Naive thymus-derived CD4-positive, alpha-beta T cell (primary cell): Measurements from ENCODE around the gene SLC23A1. TPM values are rescaled to one million over a fixed set of nuclear protein-coding genes. Genes with fewer than 3 reads are reported as not detected.
A peak's percentile ranks its signal among the peaks of the same experiment; 100 is the strongest.
"Not testable (repeated sequence)": the region's sequence is repeated elsewhere in the genome, so short reads cannot be mapped to it uniquely, and the experiment has no call there.

Source experiments
- ATAC-seq: fragments of 150-1000 bp; cut with Tn5 transposase; 2 replicates; pipeline ENCODE4 v1.10.0; 2021; ENCODE audit warnings: mild to moderate bottlenecking, moderate library complexity
- CTCF ChIA-PET: fragments of 350-600 bp; sonication (Branson Sonifier 250); formaldehyde crosslinking; loops from one replicate; lab custom pipeline; 2021; ENCODE audit warnings: antibody characterized with exemption; lab: Charles Lee
- POLR2A ChIA-PET: fragments of 350-600 bp; sonication (Branson Sonifier 250); formaldehyde crosslinking; loops from one replicate; lab custom pipeline; 2021; ENCODE audit warnings: antibody characterized with exemption, inconsistent platforms; lab: Charles Lee
- DNase-seq, 9 donors: peaks; one replicate each; pipeline versions ENCODE4 v3.0.0 to v3.0.0-alpha.2; 2020 to 2022; ENCODE audit warnings: mixed read lengths in 1 of 9
- H3K27ac ChIP-seq: one replicate; pipeline ENCODE4 v1.7.0; 2013; ENCODE audit warnings: mild to moderate bottlenecking, low read depth, low read length, moderate library complexity
- H3K27me3 ChIP-seq, 2 donors: one replicate each; pipeline ENCODE4 v1.7.0; 2013; ENCODE audit warnings: low read length in 2 of 2, mild to moderate bottlenecking in 2 of 2, moderate library complexity in 2 of 2; ENCODE audit not compliant: control insufficient read depth in 2 of 2, insufficient read depth in 2 of 2
- H3K36me3 ChIP-seq, 3 experiments: 1 replicate in 2 of 3; 2 replicates in 1 of 3; pipeline ENCODE4 v1.7.0; 2013; ENCODE audit warnings: low read length in 3 of 3, mild to moderate bottlenecking in 3 of 3, moderate library complexity in 1 of 3; ENCODE audit not compliant: insufficient read depth in 3 of 3, control insufficient read depth in 2 of 3
- H3K4me1 ChIP-seq, 2 donors: one replicate each; pipeline ENCODE4 v1.7.0; 2013; ENCODE audit warnings: low read length in 2 of 2, mild to moderate bottlenecking in 2 of 2, moderate library complexity in 1 of 2; ENCODE audit not compliant: control insufficient read depth in 2 of 2, insufficient read depth in 2 of 2
- H3K4me3 ChIP-seq: 2 replicates; pipeline ENCODE4 v1.7.0; 2013; ENCODE audit warnings: mild to moderate bottlenecking, low read length
- H3K9me3 ChIP-seq, 3 experiments: 1 replicate in 2 of 3; 2 replicates in 1 of 3; pipeline ENCODE4 v1.7.0; 2013; ENCODE audit warnings: low read length in 3 of 3; ENCODE audit not compliant: control insufficient read depth in 2 of 3
- H3K27ac Mint-ChIP-seq, 9 donors: one replicate each; pipeline ENCODE4 v1.8.0; 2020 to 2022; ENCODE audit warnings: mixed read lengths in 9 of 9, mild to moderate bottlenecking in 8 of 9, moderate library complexity in 5 of 9, inconsistent platforms in 2 of 9
- H3K27me3 Mint-ChIP-seq, 5 donors: one replicate each; pipeline ENCODE4 v1.8.0; 2021 to 2022; ENCODE audit warnings: mixed read lengths in 5 of 5, mild to moderate bottlenecking in 1 of 5
- H3K36me3 Mint-ChIP-seq, 5 donors: one replicate each; pipeline ENCODE4 v1.8.0; 2020 to 2022; ENCODE audit warnings: mixed read lengths in 5 of 5, mild to moderate bottlenecking in 3 of 5, inconsistent platforms in 1 of 5
- H3K4me1 Mint-ChIP-seq, 7 donors: one replicate each; pipeline ENCODE4 v1.8.0; 2020 to 2022; ENCODE audit warnings: mixed read lengths in 7 of 7, mild to moderate bottlenecking in 3 of 7, inconsistent platforms in 1 of 7
- H3K4me3 Mint-ChIP-seq, 10 donors: one replicate each; pipeline ENCODE4 v1.8.0; 2020 to 2022; ENCODE audit warnings: mild to moderate bottlenecking in 10 of 10, mixed read lengths in 10 of 10, moderate library complexity in 6 of 10, inconsistent platforms in 2 of 10
- H3K9me3 Mint-ChIP-seq, 11 donors: one replicate each; pipeline ENCODE4 v1.8.0; 2020 to 2022; ENCODE audit warnings: mixed read lengths in 11 of 11, mild to moderate bottlenecking in 4 of 11, inconsistent platforms in 1 of 11, moderate library complexity in 1 of 11
- intact Hi-C, 2 donors: fragments of 100-400 bp; cut with micrococcal nuclease; formaldehyde crosslinking; loops; one replicate each; pipeline ENCODE4 v1.15.1; 2023
- polyA plus RNA-seq, 2 donors: library from polyadenylated mRNA; unstranded; fragments of 300-500 nt; fragmentation: Illumina TruSeq; gene quantifications; one replicate each; pipeline ENCODE4 v1.2.3, GENCODE V29; 2021
- total RNA-seq, 6 experiments: library from RNA in 5 of 6; stranded (reverse) in 5 of 6; gene quantifications; 1 replicate in 5 of 6; 2 replicates in 1 of 6; pipeline ENCODE4 v1.2.3 and lab custom pipeline; 2021 to 2026

The SLC23A1 gene
- total and polyA plus RNA-seq, 7 experiments from 2014 or later, result 4.7 TPM; not detected in 6

DNA sequence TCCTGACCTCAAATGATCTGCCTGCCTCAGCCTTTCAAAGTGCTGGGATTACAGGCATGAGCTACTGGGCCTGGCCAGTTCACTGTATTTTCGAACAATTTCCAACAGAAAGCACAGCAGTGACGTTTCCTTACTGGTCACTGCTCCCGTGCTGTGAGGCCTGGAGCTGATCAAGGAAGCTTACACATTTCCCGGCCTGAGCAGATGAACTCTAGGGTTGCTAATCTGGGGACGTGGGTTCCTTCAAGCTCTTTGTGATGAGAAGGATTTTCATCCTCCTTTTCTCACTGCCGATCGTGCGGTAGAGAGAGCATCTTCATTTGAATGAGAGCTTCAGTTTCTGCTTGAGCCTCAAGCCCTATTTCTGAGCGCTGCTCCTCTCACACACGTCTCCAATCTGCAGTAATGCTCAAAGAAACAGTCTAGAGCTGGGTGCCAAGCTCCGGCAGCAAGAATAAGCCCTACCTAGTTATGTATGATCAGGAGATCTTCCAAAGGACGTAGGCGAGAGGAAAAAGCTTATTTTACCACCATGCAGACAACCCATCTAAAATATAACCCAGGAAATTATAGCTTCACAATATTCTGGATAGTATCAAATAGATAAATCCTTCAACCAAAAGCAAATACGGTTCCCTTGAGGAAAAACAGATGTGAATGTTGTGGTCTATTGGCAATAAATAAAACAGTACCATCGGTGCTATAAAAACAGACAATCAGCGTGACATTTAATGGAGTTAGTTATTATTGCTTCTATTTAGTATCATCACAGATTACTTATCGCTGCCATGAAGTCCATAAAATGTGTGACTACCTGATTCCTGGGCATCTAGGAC is 28.1 kb upstream of the SLC23A1 start:
- no peaks in the 10 kb centered on the region for H3K9me3 ChIP-seq
- DNase-seq (no peak), ATAC-seq (no peak)
- H3K27me3 ChIP-seq, result no peaks in the 10 kb centered on the region
- Mint-ChIP-seq H3K27me3 (no peaks in the 10 kb centered on the region), H3K9me3 (no peaks in the 10 kb centered on the region), H3K4me1 (peaks cover 9 to 57% (median 36%) of the 10 kb centered on the region in 7 donors), H3K4me3 (no peak overlapping the region), H3K36me3 (peaks cover 0 to 11% (median 0%) of the 10 kb centered on the region in 5 donors), H3K27ac (no peak overlapping the region)
- intact Hi-C loops, result no loop called here
- no peak overlapping the region for H3K27ac ChIP-seq
- ChIA-PET POLR2A (interaction anchor here (0.6 to 2.1 kb wide), 5 partner anchors 9 to 77 kb away, joined by 3 to 8 read pairs (median 4); partner anchors contain the start of gene STING1), CTCF (interaction anchor here (0.6 to 2.2 kb wide), 6 partner anchors 9 to 106 kb away, joined by 4 to 10 read pairs (median 5); no protein-coding TSS in a partner anchor)
- H3K4me3 ChIP-seq, result no peak overlapping the region
- H3K4me1 ChIP-seq, result peaks cover 0 to 21% of the 10 kb centered on the region in 2 donors
- no peaks in the 10 kb centered on the region for H3K36me3 ChIP-seq

DNA sequence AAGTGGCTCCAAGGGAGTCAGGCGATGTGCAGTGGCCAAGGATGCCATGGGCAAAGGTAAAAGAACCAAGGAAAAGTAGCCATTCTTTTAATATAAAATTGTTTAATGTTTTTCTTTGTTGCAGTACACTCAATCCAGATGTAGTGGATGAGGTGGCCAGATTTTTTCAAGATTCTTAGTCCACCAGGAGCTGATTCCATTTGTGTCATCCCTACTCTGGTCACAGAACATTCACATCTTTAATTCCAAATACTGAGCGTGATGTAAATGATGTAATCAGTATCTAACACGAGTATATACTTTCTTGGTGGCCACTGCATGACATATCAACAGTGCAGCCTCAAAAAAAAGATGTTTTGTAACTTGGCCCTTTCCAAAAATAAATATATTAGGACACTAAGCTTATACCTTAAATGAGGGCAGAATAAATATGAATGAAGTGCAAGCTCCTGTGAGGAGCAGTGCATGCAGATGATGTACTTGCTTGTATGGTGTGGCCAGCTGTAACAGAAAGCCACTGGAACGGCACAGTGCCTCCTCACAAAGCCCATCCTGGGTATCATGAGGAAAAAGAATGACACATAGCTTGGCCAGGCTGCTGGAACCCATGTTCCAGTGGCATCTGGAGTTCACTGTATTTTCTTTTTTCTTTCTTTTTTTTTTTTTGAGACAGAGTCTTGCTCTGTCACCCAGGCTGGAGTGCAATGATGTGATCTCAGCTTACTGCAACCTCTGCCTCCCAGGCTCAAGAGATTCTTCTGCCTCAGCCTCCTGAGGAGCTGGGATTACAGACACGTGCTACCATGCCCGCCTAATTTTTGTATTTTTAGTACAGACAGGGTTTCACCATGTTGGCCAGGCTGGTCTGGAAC is 27.3 kb upstream of the SLC23A1 start:
- H3K36me3 ChIP-seq, result no peaks in the 10 kb centered on the region
- H3K36me3 Mint-ChIP-seq, result peaks cover 0 to 10% (median 0%) of the 10 kb centered on the region in 5 donors
- intact Hi-C loops, result no loop called here
- H3K9me3 Mint-ChIP-seq, result no peaks in the 10 kb centered on the region
- DNase-seq (no peak), ATAC-seq (no peak)
- no peaks in the 10 kb centered on the region for H3K27me3 ChIP-seq
- no peaks in the 10 kb centered on the region for H3K27me3 Mint-ChIP-seq
- H3K4me3 ChIP-seq, result no peak overlapping the region
- no peaks in the 10 kb centered on the region for H3K9me3 ChIP-seq
- no peak overlapping the region for H3K27ac Mint-ChIP-seq
- no peak overlapping the region for H3K4me3 Mint-ChIP-seq
- H3K4me1 Mint-ChIP-seq, result peaks cover 9 to 49% (median 29%) of the 10 kb centered on the region in 7 donors
- peaks cover 0 to 18% of the 10 kb centered on the region in 2 donors for H3K4me1 ChIP-seq
- CTCF ChIA-PET, result interaction anchor here (0.6 to 2.2 kb wide), 7 partner anchors 8 to 107 kb away, joined by 3 to 10 read pairs (median 4); partner anchors contain the start of gene STING1
- POLR2A ChIA-PET, result interaction anchor here (0.6 to 2.1 kb wide), 7 partner anchors 11 to 103 kb away, joined by 3 to 8 read pairs (median 3); partner anchors contain the start of gene STING1
- no peak overlapping the region for H3K27ac ChIP-seq

DNA sequence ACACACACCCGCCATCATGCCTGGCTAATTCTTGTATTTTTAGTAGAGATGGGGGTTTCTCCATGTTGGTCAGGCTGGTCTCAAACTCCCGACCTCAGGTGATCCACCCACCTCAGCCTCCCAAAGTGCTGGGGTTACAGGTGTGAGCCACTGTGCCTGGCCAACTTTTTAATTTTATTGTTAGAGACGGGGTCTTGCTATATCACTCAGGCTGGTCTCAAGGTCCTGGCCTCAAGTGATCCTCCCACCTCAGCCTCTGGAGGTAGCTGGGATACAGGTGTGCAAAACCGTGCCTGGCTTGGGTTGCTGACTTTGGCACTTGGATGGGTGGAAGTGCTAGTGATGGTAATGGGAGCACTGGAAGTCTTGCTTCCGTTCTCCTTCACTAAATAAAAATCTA is 26.0 kb upstream of the SLC23A1 start:
- H3K9me3 ChIP-seq, H3K36me3 ChIP-seq, H3K27me3 Mint-ChIP-seq, ATAC-seq, DNase-seq, H3K36me3 Mint-ChIP-seq, H3K9me3 Mint-ChIP-seq, H3K4me3 ChIP-seq, H3K27me3 ChIP-seq, intact Hi-C loops, H3K27ac ChIP-seq, H3K4me3 Mint-ChIP-seq, CTCF ChIA-PET: not testable (repeated sequence)
- POLR2A ChIA-PET, result interaction anchor here (1.3 to 2.1 kb wide), 3 partner anchors 70 to 104 kb away, joined by 3 to 8 read pairs (median 5); partner anchors contain the start of gene STING1
- Mint-ChIP-seq H3K27ac (peak overlapping the region in 1 of 9 donors; percentile 46), H3K4me1 (peaks cover 14 to 48% (median 27%) of the 10 kb centered on the region in 7 donors)
- peaks cover 8 to 14% of the 10 kb centered on the region in 2 donors for H3K4me1 ChIP-seq

DNA sequence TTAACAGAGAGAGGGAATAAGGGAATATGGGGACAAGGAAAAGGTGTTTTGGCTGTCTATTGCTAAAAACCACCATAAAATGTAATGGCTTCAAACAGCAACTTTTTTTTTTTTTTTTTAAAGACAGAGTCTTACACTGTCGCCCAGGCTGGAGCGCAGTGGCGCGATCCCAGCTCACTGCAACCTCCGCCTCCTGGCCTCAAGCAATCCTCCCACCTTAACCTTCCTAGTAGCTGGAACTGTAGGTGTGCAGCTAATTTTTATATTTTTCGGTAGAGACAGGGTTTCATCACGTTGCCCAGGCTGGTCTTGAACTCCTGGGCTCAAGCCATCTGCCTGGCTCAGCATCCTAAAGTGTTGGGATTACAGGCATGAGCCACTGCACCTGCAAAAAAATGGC is 25.1 kb upstream of the SLC23A1 start:
- Histone ChIP-seq H3K27ac (no peak overlapping the region), H3K9me3 (no peaks in the 10 kb centered on the region), H3K4me3 (no peak overlapping the region), H3K27me3 (no peaks in the 10 kb centered on the region), H3K4me1 (peaks cover 14 to 17% of the 10 kb centered on the region in 2 donors), H3K36me3 (no peaks in the 10 kb centered on the region)
- Mint-ChIP-seq H3K27me3 (no peaks in the 10 kb centered on the region), H3K4me3 (peak overlapping the region in 1 of 10 donors; percentile 26), H3K9me3 (no peaks in the 10 kb centered on the region), H3K36me3 (peaks cover 0 to 8% (median 0%) of the 10 kb centered on the region in 5 donors), H3K4me1 (peaks cover 18 to 43% (median 28%) of the 10 kb centered on the region in 7 donors), H3K27ac (peak overlapping the region in 1 of 9 donors; percentile 41)
- POLR2A ChIA-PET, result interaction anchor here (0.6 kb wide), 1 partner anchor 153 kb away, joined by 5 read pairs; the partner anchor contains the start of gene UBE2D2
- intact Hi-C loops, result no loop called here
- ATAC-seq (no peak), DNase-seq (no peak)
- CTCF ChIA-PET, result no interaction called here

DNA sequence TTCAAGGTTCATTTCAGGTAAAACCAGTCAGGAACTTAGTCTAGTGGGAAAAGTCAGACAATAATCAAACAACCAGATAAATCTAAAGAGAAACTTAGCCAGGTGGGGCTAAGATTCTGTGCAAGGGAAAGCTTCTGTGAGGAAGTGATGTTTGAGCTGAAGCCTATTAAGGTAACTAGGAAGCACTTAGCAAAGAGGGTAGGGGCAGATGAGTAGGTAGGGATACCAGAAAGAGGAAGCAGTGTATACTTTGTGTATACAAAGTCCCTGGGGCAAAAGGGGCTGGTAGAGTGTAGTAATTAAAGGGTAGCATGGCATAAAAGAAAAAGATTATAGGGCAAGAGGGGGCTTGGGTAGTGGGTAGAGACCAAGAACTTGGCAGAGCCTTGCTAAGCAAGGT is 24.4 kb upstream of the SLC23A1 start:
- no peak for DNase-seq
- no peak for ATAC-seq
- intact Hi-C loops, result no loop called here
- H3K36me3 ChIP-seq, result no peaks in the 10 kb centered on the region
- peaks cover 0 to 8% (median 0%) of the 10 kb centered on the region in 5 donors for H3K36me3 Mint-ChIP-seq
- peaks cover 22 to 43% (median 34%) of the 10 kb centered on the region in 7 donors for H3K4me1 Mint-ChIP-seq
- H3K27ac Mint-ChIP-seq, result peak overlapping the region in 7 of 9 donors; percentile 7 to 80 (median 18)
- no peaks in the 10 kb centered on the region for H3K27me3 Mint-ChIP-seq
- H3K4me3 ChIP-seq, result no peak overlapping the region
- H3K9me3 ChIP-seq, result no peaks in the 10 kb centered on the region
- ChIA-PET CTCF (interaction anchor here (0.9 kb wide), 1 partner anchor 111 kb away, joined by 3 read pairs; no protein-coding TSS in a partner anchor), POLR2A (interaction anchor here (1.0 kb wide), 1 partner anchor 10 kb away, joined by 3 read pairs; no protein-coding TSS in a partner anchor)
- H3K4me3 Mint-ChIP-seq, result peak overlapping the region in 1 of 10 donors; percentile 31
- no peaks in the 10 kb centered on the region for H3K9me3 Mint-ChIP-seq
- no peak overlapping the region for H3K27ac ChIP-seq
- H3K4me1 ChIP-seq, result peaks cover 16 to 18% of the 10 kb centered on the region in 2 donors
- no peaks in the 10 kb centered on the region for H3K27me3 ChIP-seq

DNA sequence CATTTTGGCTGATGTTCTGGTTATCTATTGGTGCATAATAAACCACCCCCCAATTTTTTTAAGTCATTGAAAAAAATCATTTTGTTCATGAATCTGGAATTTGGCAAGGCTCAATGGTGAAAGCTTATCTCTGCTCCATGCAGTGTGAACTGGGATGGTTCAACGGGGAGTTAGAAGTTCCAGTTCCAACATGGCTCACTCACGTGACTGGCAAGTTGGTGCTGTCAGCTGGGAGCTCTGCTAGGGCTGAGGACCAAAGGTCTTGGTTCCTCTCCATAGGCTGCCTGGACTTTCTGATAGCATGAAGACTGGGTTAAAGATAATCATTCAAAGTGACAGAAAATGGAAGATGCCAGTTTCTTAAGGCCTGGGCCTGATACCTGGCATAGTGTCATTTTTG is 23.9 kb upstream of the SLC23A1 start:
- peaks cover 0 to 8% (median 0%) of the 10 kb centered on the region in 5 donors for H3K36me3 Mint-ChIP-seq
- ChIA-PET CTCF (interaction anchor here (0.6 to 1.4 kb wide), 3 partner anchors 98 to 112 kb away, joined by 3 to 5 read pairs (median 3); no protein-coding TSS in a partner anchor), POLR2A (interaction anchor here (0.7 to 2.2 kb wide), 3 partner anchors 9 to 114 kb away, joined by 3 to 8 read pairs (median 3); partner anchors contain the start of gene MATR3)
- no peak overlapping the region for H3K4me3 ChIP-seq
- H3K4me1 ChIP-seq, result peaks cover 16 to 18% of the 10 kb centered on the region in 2 donors
- no peak overlapping the region for H3K27ac ChIP-seq
- H3K27me3 ChIP-seq, result no peaks in the 10 kb centered on the region
- peak overlapping the region in 4 of 9 donors; percentile 7 to 80 (median 44) for H3K27ac Mint-ChIP-seq
- peaks cover 22 to 44% (median 36%) of the 10 kb centered on the region in 7 donors for H3K4me1 Mint-ChIP-seq
- intact Hi-C loops, result no loop called here
- H3K4me3 Mint-ChIP-seq, result peak overlapping the region in 1 of 10 donors; percentile 31
- no peaks in the 10 kb centered on the region for H3K9me3 ChIP-seq
- H3K27me3 Mint-ChIP-seq, result no peaks in the 10 kb centered on the region
- no peaks in the 10 kb centered on the region for H3K9me3 Mint-ChIP-seq
- DNase-seq (no peak), ATAC-seq (no peak)
- H3K36me3 ChIP-seq, result no peaks in the 10 kb centered on the region
